ENCODE data around the gene EHHADH. TPM values are rescaled to one million over a fixed set of nuclear protein-coding genes. Genes with fewer than 3 reads are reported as not detected.
A peak's percentile ranks its signal among the peaks of the same experiment; 100 is the strongest.
"Not testable (repeated sequence)": the region's sequence is repeated elsewhere in the genome, so short reads cannot be mapped to it uniquely, and the experiment has no call there.

The EHHADH gene
- total RNA-seq (2021; ENCODE audit: unreplicated experiment), result 10.7 TPM
- polyA plus RNA-seq (2012), result 3.0 and 4.4 TPM in 2 replicates
- Bru-seq, nascent RNA, result percentile 54 among the genes with signal in this experiment
- percentile 54 among the genes with signal in this experiment for BruChase-seq, experiment 1, labeled RNA remaining after a 6-hour chase
- BruChase-seq, experiment 2, labeled RNA remaining after a 2-hour chase, result percentile 47 among the genes with signal in this experiment
- long read RNA-seq, transcript EHHADH-201 (7 exons, 3,850 nt), result major isoform, 10 of 27 reads
- long read RNA-seq, partial matches to known transcripts, result 5 of 27 reads
- long read RNA-seq, other reads (novel, unspliced or antisense), result 12 of 27 reads

- RAD21 ChIA-PET (ENCODE audit: low non-redundant PET in 1 of 2, low total read pairs in 2 of 2, uncharacterized antibody in 2 of 2, unreplicated experiment in 2 of 2), result no interaction called here
- Histone ChIP-seq H3K9me3 (ENCODE audit: control insufficient read depth in 1 of 2, insufficient read depth in 1 of 2, low read depth in 1 of 2, low read length in 2 of 2) (no peaks in the 10 kb centered on the region), H2AFZ (ENCODE audit: low read depth, low read length, poor library complexity, severe bottlenecking) (peak within 1 kb of the TSS; percentile 98)
These were observed at the start of gene EHHADH for GRCh38 chr3:185253645-185254410. EHHADH (minus strand) TSS chr3:185254049; CDS start chr3:185254022, 27 bp downstream.

GRCh38 chr3:185299918-185300426, 46.1 kb upstream of the EHHADH start:
- H2AFZ ChIP-seq (ENCODE audit: low read depth, low read length, poor library complexity, severe bottlenecking); H3K4me2 ChIP-seq (ENCODE audit: low read length); DNase-seq (ENCODE audit: low read depth, low spot score); RAD21 ChIA-PET (ENCODE audit: low non-redundant PET in 1 of 2, low total read pairs in 2 of 2, uncharacterized antibody in 2 of 2, unreplicated experiment in 2 of 2); POLR2A ChIA-PET; CTCF ChIA-PET; intact Hi-C loops (cut with micrococcal nuclease); H3K4me1 ChIP-seq (ENCODE audit: control insufficient read depth in 1 of 2, insufficient read depth in 2 of 2, low read length in 2 of 2); H4K20me1 ChIP-seq (ENCODE audit: insufficient read depth); H3K4me3 ChIP-seq (replicated peaks in 1 of 2; ENCODE audit: low read depth in 1 of 2, low read length in 2 of 2); H3K36me3 ChIP-seq (ENCODE audit: control insufficient read depth in 1 of 2, insufficient read depth in 2 of 2, low read length in 2 of 2); ATAC-seq; H3K9me2 ChIP-seq (ENCODE audit: insufficient read depth); H3K27ac ChIP-seq (ENCODE audit: low read depth, low read length); H3K79me2 ChIP-seq (ENCODE audit: insufficient read depth, low read length); H3K27me3 ChIP-seq (ENCODE audit: insufficient read depth, low read length); BruUV-seq (replicated peaks); H3K9ac ChIP-seq (ENCODE audit: low read length); H3K9me3 ChIP-seq (ENCODE audit: control insufficient read depth in 1 of 2, insufficient read depth in 1 of 2, low read depth in 1 of 2, low read length in 2 of 2): not testable (repeated sequence)

More at GRCh38 chr3:185253645-185254410, at the start of gene EHHADH:
- TF ChIP-seq SP1 (IDR thresholded peaks at IDR 0.05; ENCODE audit: low read depth), result no peak
- no peak for TF ChIP-seq TCF7L2 (IDR thresholded peaks at IDR 0.05; ENCODE audit: borderline replicate concordance, extremely low read depth, insufficient read depth, insufficient read length)
- no peak for TF ChIP-seq CEBPB (IDR thresholded peaks at IDR 0.05; ENCODE audit: low read depth)
- no peak for TF ChIP-seq SIN3A (IDR thresholded peaks at IDR 0.05; ENCODE audit: low read depth)
- TF ChIP-seq ZFX (IDR thresholded peaks at IDR 0.05), result peak; percentile 30
- peak; percentile 54 for TF ChIP-seq MAX (IDR thresholded peaks at IDR 0.05)
- TF ChIP-seq ELF1 (IDR thresholded peaks at IDR 0.05; ENCODE audit: borderline replicate concordance, low read depth), result no peak
- TF ChIP-seq, protein P1, sequence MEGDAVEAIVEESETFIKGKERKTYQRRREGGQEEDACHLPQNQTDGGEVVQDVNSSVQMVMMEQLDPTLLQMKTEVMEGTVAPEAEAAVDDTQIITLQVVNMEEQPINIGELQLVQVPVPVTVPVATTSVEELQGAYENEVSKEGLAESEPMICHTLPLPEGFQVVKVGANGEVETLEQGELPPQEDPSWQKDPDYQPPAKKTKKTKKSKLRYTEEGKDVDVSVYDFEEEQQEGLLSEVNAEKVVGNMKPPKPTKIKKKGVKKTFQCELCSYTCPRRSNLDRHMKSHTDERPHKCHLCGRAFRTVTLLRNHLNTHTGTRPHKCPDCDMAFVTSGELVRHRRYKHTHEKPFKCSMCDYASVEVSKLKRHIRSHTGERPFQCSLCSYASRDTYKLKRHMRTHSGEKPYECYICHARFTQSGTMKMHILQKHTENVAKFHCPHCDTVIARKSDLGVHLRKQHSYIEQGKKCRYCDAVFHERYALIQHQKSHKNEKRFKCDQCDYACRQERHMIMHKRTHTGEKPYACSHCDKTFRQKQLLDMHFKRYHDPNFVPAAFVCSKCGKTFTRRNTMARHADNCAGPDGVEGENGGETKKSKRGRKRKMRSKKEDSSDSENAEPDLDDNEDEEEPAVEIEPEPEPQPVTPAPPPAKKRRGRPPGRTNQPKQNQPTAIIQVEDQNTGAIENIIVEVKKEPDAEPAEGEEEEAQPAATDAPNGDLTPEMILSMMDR (IDR thresholded peaks at IDR 0.05 in 2 of 3, conservative IDR thresholded peaks at IDR 0.05 in 1 of 3; ENCODE audit: borderline replicate concordance in 1 of 3, insufficient read depth in 1 of 3, low read depth in 2 of 3, low read length in 2 of 3), result no peak
- no peak for TF ChIP-seq SRF (IDR thresholded peaks at IDR 0.05; ENCODE audit: low read depth)
- no peak for TF ChIP-seq RAD21 (IDR thresholded peaks at IDR 0.05; ENCODE audit: low read depth)
- no peak for TF ChIP-seq POLR2A (IDR thresholded peaks at IDR 0.05; ENCODE audit: borderline replicate concordance, extremely low read depth, insufficient read depth, insufficient read length)
- TF ChIP-seq ATF3 (IDR thresholded peaks at IDR 0.05), result no peak
- peak; percentile 70 for TF ChIP-seq YY1 (IDR thresholded peaks at IDR 0.05; ENCODE audit: extremely low read depth, insufficient replicate concordance, low read depth, low read length)
- peak; percentile 93 for TF ChIP-seq POLR2AphosphoS5 (IDR thresholded peaks at IDR 0.05; ENCODE audit: low read depth, low read length)
- TF ChIP-seq EZH2phosphoT487 (IDR thresholded peaks at IDR 0.05; ENCODE audit: borderline replicate concordance), result no peak
- ChIA-PET CTCF (interaction anchor here (0.6 kb wide), 1 partner anchor 50 kb away, joined by 3 read pairs; no protein-coding TSS in a partner anchor), POLR2A (no interaction called here)
- Histone ChIP-seq H3K4me1 (ENCODE audit: control insufficient read depth in 1 of 2, insufficient read depth in 2 of 2, low read length in 2 of 2) (peaks cover 0 to 10% of the 10 kb centered on the region in 2 experiments; a peak in 2 of 4 replicates), H3K27me3 (ENCODE audit: insufficient read depth, low read length) (no peaks in the 10 kb centered on the region), H3K9me2 (ENCODE audit: insufficient read depth) (no peaks in the 10 kb centered on the region), H3K36me3 (ENCODE audit: control insufficient read depth in 1 of 2, insufficient read depth in 2 of 2, low read length in 2 of 2) (no peaks in the 10 kb centered on the region), H3K79me2 (ENCODE audit: insufficient read depth, low read length) (no peaks in the 10 kb centered on the region), H4K20me1 (ENCODE audit: insufficient read depth) (no peaks in the 10 kb centered on the region), H3K4me2 (ENCODE audit: low read length) (peak within 1 kb of the TSS; percentile 94), H3K27ac (ENCODE audit: low read depth, low read length) (0 out of 2 replicates have a peak within 1 kb of the TSS, but pooled peaks have one; percentile 31), H3K9ac (ENCODE audit: low read length) (peak within 1 kb of the TSS; percentile 65), H3K4me3 (replicated peaks in 1 of 2; ENCODE audit: low read depth in 1 of 2, low read length in 2 of 2) (peak within 1 kb of the TSS; percentile 64 to 68)
- ATAC-seq (peak; percentile 99), DNase-seq (ENCODE audit: low read depth, low spot score) (peak; percentile 23)
- intact Hi-C loops (cut with micrococcal nuclease), result no loop called here
- TSS peak; percentile 80 for BruUV-seq (replicated peaks)

All from HCT116 (cell line).